NCI-H460 (cell line): ENCODE measurements around the gene ZNF581. TPM values are rescaled to one million over a fixed set of nuclear protein-coding genes. Genes with fewer than 3 reads are reported as not detected.
A peak's percentile ranks its signal among the peaks of the same experiment; 100 is the strongest.

Source experiments
- DNase-seq: peaks from one replicate; pipeline ENCODE4 v3.0.0-alpha.2; 2016; ENCODE audit warnings: low read depth; ENCODE audit errors: extremely low read depth
- total RNA-seq: library from RNA; depleted of rRNA; stranded (reverse); fragments of >200 nt; shearing (Covaris generic); gene quantifications from 2 replicates; pipeline ENCODE4 v1.2.3, GENCODE V29; 2014

ZNF581 gene
- total RNA-seq, 1 experiment from 2014 or later = 13.6 TPM

GRCh38 chr19:55625004-55625326 lies 18.5 kb upstream of the ZNF581 start:
- DNase-seq = no peak

GRCh38 chr19:55626350-55626749 lies 17.1 kb upstream of the ZNF581 start:
- DNase-seq = no peak

- DNase-seq = peak; percentile 85
Measured at GRCh38 chr19:55632463-55632834, 11.0 kb upstream of the ZNF581 start.

GRCh38 chr19:55633861-55634260 lies 9.6 kb upstream of the ZNF581 start:
- DNase-seq = no peak

GRCh38 chr19:55635334-55635717 lies 8.1 kb upstream of the ZNF581 start:
- no peak for DNase-seq

- no peak for DNase-seq
Measured at GRCh38 chr19:55635856-55636440, 7.5 kb upstream of the ZNF581 start.

GRCh38 chr19:55636723-55637122 lies 6.7 kb upstream of the ZNF581 start:
- DNase-seq = no peak

GRCh38 chr19:55637534-55637933 lies 5.9 kb upstream of the ZNF581 start:
- no peak for DNase-seq

- peak; percentile 60 for DNase-seq
Measured at GRCh38 chr19:55638864-55639359, 4.5 kb upstream of the ZNF581 start.

- no peak for DNase-seq
Measured at GRCh38 chr19:55640043-55640576, 3.3 kb upstream of the ZNF581 start.

GRCh38 chr19:55640577-55641425 lies 2.6 kb upstream of the ZNF581 start, which contains the start of gene ZNF580:
Gene ZNF580, plus strand, starts transcription at chr19:55641002. Its CDS starts 1,507 bp downstream, at chr19:55642509.
- peak; percentile 30 for DNase-seq

GRCh38 chr19:55641426-55642152 lies 1.9 kb upstream of the ZNF581 start:
- no peak for DNase-seq

- no peak for DNase-seq
Measured at GRCh38 chr19:55642153-55643002, 1.1 kb upstream of the ZNF581 start.

GRCh38 chr19:55643887-55644176 lies 383 bp downstream of the ZNF581 start:
- no peak for DNase-seq

GRCh38 chr19:55644191-55644833 lies 863 bp downstream of the ZNF581 start:
- DNase-seq = no peak

- no peak for DNase-seq
Measured at GRCh38 chr19:55644842-55645511, 1.5 kb downstream of the ZNF581 start.

GRCh38 chr19:55645512-55645881 lies 2.0 kb downstream of the ZNF581 start:
- DNase-seq = no peak

- DNase-seq = no peak
Measured at GRCh38 chr19:55646889-55647731, 3.7 kb downstream of the ZNF581 start.
